NCI-H2227 treated with DMSO at 0.1 percent for 48 hours (cell line): Measurements from ENCODE around the gene ACAP1.

Experiments
- DNase-seq: peaks from one replicate; lab custom pipeline; 2025; lab: John Stamatoyannopoulos, UW

ACAP1 gene, protein sequence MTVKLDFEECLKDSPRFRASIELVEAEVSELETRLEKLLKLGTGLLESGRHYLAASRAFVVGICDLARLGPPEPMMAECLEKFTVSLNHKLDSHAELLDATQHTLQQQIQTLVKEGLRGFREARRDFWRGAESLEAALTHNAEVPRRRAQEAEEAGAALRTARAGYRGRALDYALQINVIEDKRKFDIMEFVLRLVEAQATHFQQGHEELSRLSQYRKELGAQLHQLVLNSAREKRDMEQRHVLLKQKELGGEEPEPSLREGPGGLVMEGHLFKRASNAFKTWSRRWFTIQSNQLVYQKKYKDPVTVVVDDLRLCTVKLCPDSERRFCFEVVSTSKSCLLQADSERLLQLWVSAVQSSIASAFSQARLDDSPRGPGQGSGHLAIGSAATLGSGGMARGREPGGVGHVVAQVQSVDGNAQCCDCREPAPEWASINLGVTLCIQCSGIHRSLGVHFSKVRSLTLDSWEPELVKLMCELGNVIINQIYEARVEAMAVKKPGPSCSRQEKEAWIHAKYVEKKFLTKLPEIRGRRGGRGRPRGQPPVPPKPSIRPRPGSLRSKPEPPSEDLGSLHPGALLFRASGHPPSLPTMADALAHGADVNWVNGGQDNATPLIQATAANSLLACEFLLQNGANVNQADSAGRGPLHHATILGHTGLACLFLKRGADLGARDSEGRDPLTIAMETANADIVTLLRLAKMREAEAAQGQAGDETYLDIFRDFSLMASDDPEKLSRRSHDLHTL

DNA sequence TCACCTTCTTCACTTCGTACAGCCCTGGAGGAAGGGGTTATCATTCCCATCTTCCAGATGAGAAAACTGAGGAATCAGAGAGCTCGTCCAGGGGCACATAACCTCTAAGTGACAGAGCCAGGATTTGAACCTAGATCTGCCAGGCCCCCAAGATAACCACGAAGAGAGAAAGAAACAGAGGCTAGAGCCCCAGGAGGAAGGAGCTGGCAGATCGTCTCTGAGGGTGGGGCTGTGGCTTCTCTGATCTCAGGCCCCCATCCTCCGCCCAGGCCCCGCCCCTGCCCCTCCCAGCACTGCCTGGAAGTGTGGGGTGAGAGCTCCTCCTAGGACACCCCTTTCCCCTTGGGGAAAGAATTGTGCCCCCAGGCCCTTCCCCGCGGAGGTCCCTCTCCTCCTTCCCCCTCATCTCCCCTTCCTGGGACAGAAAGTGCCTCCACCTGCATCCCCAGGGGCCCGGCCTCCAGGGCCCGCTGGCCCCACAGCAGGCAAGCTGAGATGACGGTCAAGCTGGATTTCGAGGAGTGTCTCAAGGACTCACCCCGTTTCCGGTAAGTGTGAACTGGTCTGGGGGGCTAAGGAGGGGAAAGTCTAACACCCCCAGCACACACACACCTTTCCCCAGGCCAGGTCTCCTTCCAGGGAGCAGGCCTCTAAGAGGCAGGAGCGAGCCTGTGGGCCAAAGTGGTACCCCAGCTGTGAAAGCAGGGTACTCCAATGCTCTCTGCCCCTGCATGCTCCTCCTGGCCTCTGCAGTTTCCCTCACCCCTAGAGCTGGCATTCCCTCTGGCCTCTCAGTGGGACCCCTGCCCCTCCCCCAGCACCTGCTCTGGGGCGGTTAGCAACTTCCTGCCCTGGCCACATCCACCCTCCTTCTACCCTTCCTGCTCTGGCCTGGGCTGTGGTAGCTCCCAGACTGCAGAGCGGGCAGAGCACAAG, at the start of gene ACAP1:
ACAP1 (plus strand) TSS at position 290 of the 936 bp plus-strand sequence; CDS start at position 496, 206 bp downstream.
- no peak for DNase-seq

DNA sequence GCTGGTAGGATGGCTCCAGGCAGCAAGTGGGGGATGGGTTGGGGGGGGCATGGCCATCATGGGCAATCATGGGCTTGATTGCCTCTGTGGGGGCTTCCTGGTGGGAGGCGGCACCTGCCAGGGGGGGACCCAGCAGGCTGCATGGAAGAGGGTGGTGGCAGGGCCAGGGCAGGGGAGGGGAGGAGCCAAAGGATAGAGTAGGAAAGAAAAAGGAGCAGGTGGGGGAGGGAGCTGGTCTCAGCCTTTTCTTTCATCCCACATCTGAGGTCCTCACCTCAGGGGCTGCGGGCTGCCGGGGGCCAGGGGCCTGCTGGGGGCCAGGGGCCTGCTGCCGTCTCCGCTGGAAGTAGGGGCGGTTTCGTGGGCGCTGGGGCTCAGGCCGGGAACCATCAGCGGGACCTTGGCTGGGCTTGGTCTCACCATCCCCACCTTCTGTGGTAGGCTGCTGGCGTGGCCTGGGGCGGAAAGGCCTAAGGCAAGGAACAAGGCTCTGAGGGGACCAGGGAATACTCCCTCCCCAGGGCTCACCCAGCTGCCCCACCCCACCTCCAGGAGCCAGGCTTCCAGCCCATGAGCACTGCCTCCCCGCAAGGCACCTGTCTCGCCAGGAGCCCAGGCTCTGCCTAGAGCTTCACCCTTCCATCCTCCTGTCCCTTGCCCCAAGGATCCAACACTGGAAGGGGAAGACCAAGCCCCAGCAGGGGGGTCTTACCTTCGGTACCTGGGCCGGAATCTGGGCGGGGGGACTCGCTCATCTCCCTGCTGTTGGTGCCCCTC, 46.9 kb upstream of the ACAP1 start:
- DNase-seq: no peak

DNA sequence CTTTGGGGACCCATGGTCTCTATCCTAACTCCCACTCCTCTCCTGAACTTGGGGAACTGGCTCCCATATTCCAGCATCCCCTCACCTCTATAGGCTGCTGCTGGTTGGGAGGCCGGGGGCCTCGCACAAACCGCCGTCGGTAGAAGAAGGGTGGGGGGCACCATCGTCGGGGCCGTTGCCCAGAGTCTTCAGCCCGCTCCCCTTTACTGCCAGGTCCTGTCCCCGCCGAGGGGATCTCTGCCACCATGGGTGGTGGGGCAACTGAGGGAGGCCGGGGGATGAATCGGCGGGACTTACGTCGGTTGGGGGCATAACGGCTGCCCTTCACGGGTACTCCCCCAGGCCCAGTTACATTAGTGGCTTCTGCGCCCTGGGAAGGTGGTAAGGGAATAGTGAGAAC, 46.2 kb upstream of the ACAP1 start:
- DNase-seq: no peak

DNA sequence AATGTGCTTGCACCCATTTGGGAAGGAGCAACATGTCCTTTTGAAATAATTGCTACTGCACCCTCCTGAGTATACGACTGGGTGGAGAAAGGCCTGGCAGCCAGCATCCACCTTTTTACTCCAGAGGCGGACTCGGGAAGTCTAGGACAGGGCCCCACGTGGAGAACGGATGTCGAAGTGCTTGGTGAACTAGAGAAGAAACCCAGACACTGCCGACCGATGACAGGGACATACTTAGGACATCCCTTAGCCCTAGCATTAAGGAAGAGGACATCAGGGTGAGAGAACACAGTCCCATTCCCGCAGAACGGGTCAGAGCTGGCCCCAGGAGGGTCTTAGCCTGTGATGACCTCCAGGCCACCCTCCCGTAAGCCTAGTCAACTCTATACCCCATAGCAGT, 45.6 kb upstream of the ACAP1 start:
- no peak for DNase-seq

DNA sequence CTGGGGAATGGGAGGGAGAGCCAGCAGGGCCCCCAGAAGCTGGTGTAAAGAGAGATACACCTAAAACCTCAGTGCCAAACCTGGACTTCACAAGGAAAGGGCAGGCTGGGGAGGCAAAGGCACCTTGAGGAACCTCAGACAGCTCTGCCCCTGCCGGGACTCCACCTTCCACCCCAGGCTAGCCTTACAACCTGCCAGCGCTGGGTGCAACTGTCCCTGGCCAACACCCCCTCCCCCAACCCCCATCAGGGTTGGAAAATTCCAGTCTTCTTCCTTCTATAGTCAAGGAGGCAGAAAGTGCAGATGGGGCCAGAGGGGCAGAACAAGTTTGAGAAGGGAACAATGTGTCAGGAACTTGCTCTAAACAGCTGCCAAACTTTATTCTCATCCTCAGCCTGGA, 44.1 kb upstream of the ACAP1 start:
- DNase-seq: no peak

GRCh38 chr17:7292729-7293128, 43.6 kb upstream of the ACAP1 start:
- DNase-seq: no peak

DNA sequence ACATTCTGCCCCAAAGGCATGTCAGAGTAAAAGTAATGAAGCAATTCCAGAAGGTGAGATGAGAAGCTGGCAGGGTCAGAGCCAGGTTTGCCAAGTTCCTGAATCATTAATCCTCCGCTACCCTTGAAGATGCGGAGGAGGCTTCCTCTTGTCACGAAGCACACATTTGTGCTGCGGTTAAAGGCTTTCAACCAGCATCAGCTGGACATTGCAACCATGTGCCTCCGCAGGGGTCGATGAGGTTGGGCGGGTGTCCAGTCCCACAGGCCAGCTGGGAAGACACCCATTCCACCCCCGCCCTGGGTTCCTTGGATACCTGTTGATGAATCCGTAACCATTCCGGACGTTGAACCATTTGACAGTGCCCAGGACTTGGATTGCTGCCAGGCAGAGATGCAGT, 43.2 kb upstream of the ACAP1 start:
- no peak for DNase-seq

GRCh38 chr17:7293816-7294613, 42.3 kb upstream of the ACAP1 start:
- no peak for DNase-seq

GRCh38 chr17:7294614-7295153, 41.6 kb upstream of the ACAP1 start, which contains the start of gene YBX2:
Gene YBX2, minus strand, starts transcription at chr17:7294639. Its CDS starts 139 bp downstream, at chr17:7294500.
- DNase-seq: peak; percentile 92

DNA sequence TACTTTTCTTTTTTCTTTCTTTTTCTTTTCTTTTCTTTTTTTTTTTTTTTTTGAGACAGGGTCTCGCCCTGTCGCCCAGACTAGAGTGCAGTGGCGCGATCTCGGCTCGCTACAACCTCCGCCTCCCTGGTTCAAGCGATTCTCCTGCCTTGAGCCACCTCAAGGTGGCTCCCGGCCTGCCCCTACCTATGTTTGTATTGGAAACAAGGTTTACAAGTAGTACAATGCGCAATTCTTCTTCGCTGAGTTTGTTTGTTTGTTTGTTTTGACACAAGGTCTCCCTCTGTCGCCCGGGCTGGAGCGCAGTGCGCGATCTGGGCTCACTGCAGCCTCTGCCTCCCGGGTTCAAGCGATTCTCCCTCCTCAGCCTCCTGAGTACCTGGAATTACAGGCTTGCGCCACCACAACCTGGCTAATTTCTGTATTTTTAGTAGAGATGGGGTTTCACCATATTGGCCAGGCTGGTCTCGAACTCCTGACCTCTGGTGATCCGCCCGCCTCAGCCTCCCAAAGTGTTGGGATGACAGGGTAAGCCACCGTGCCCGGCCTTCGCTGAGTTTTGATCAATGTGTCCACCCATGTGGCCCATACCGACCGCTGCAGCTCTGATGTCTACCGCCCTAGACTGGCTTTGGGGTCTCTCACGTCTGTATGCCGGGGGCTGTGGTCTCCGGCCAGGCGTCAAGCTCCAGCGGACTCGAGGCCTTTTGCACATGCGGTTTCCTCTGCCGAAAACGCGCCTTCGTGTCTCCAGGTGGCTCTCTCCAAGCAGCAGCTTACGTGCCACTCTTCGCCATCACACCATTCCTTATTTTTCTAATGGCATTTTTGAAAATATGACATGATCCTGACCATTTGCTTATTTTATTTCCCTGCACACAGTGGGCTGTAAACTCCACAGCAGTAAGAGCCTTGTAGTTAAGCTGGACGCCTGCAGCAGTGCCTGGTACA, 40.8 kb upstream of the ACAP1 start:
- DNase-seq: no peak

- DNase-seq: peak; percentile 49
Observed at GRCh38 chr17:7296189-7296861, 40.0 kb upstream of the ACAP1 start.

DNA sequence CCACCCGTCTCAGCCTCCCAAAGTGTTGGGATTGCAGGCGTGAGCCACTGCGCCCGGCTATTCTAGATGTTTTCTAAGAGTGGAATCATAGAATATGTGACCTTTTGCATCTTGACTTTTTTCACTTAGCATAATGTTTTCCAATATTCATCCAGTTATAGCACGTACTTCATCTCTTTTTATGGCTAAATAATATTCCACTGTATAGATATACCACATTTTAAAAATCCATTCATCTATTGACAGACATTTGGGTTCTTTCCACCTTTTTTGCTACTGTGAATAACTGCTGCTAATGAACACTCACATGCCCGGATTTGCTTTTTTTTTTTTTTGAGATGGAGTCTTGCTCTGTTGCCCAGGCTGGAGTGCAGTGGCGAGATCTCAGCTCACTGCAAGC, 32.1 kb upstream of the ACAP1 start:
- no peak for DNase-seq

- peak; percentile 99 for DNase-seq
Observed at GRCh38 chr17:7306911-7307685, 29.2 kb upstream of the ACAP1 start, which contains the start of gene EIF5A. Gene EIF5A, plus strand, starts transcription at chr17:7307628. Its CDS starts 2,008 bp downstream, at chr17:7309636.

DNA sequence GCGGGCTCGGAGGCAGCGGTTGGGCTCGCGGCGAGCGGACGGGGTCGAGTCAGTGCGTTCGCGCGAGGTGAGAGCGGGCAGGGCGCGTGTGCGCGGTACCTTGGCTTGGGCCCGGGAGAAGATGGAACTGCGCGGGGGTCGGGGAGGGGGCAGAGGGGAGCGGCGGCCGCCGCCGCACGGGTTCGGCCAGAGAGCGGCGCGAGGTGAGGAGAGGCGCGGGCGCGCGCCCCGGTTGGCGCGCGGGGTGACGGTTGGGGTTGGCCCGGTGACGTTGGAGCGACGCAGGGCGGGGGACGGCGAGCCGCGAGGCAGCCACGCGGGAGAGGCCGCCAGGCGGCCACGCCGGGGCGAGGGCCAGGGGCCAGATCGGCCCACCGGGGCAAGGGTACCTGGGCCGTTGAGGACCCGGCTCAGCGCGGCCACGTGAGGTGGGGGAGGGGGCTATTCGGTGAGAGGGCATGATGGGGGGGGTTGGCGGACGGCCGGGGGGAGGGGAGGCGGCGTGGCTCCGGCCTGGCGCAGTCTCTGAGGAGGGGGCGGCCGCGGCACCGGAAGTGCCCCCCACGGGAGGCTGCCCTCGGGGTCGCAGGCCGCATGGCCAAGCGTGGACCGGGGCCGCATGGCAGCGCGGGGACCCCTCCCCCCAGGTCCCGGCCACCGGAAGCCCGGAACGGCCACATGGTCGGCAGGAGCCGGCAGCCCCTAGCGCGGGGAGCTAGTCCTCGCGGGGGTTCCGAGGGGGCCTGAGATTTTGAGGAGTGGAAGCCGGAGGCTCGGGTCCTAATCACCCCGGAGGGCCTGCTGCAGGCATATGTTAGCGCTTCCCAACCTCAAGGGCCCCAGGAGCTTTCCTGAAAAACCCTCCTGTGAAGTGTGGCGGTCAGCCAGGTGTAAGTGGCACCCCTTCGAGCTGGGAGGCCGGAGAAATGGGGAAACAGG, 28.4 kb upstream of the ACAP1 start:
- no peak for DNase-seq

GRCh38 chr17:7308625-7309433, 27.5 kb upstream of the ACAP1 start:
- DNase-seq: peak; percentile 75

DNA sequence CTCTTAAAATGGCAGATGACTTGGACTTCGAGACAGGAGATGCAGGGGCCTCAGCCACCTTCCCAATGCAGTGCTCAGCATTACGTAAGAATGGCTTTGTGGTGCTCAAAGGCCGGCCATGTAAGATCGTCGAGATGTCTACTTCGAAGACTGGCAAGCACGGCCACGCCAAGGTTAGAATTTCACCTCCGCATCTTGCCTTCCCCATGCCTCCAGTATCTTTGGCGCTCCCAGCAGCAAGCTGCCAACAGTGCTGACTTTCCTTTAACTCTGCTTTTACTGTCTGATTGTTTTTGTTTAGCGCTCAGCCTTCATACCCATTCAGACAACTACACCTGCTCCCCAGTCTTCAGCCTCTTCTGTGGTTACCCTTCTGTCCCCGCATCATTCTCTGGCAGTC, 26.7 kb upstream of the ACAP1 start:
- DNase-seq: no peak
